ENCODE measurements around the gene EPB42.

The EPB42 gene

DNA sequence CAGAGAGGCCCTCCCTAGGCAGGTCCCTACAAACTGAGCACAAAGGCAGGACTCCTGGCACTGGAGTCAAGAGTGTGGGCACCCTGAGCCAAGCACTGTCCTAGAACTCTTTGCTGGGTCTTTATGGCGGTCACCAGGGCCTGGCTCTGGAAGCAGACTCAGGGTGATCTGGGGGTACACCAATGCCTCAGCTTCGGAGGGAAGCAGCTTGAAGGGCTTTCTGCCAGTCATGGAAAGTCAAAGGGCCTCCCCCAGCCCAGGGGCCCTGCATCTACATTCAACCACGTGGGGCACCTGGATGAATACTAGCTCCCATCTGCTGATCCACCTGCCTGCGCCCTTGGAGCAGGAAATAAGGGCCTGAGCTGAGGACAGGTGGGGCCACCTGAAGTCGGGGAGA lies 7.4 kb downstream of the EPB42 start:
- no peaks in the 10 kb centered on the region for H3K4me1 ChIP-seq (ENCODE audit: insufficient read depth, low read length, severe bottlenecking)
- no peaks in the 10 kb centered on the region for H3F3A ChIP-seq (ENCODE audit: insufficient read depth, low read length)
- no peak overlapping the region for H3K9ac ChIP-seq (ENCODE audit: low read length)
- H2AFZ ChIP-seq (ENCODE audit: low read length), result no peak overlapping the region
- H3K9me3 ChIP-seq (ENCODE audit: low read length), result no peaks in the 10 kb centered on the region
- H3K9me2 ChIP-seq (ENCODE audit: low read depth, low read length), result no peaks in the 10 kb centered on the region
- H4K20me1 ChIP-seq (ENCODE audit: insufficient read depth, low read length), result no peaks in the 10 kb centered on the region
- H3K36me3 ChIP-seq (ENCODE audit: insufficient read depth, low read length), result no peaks in the 10 kb centered on the region
- H3K27me3 ChIP-seq (ENCODE audit: insufficient read depth, low read length), result peaks cover 14% of the 10 kb centered on the region
- H3K79me2 ChIP-seq (ENCODE audit: insufficient read depth, low read length), result no peaks in the 10 kb centered on the region
- H3K4me3 ChIP-seq (ENCODE audit: low read depth, low read length, poor library complexity, severe bottlenecking), result no peak overlapping the region
- no peak for TF ChIP-seq EZH2 (IDR thresholded peaks at IDR 0.05; ENCODE audit: borderline replicate concordance, low read length)
- TF ChIP-seq, protein P1, sequence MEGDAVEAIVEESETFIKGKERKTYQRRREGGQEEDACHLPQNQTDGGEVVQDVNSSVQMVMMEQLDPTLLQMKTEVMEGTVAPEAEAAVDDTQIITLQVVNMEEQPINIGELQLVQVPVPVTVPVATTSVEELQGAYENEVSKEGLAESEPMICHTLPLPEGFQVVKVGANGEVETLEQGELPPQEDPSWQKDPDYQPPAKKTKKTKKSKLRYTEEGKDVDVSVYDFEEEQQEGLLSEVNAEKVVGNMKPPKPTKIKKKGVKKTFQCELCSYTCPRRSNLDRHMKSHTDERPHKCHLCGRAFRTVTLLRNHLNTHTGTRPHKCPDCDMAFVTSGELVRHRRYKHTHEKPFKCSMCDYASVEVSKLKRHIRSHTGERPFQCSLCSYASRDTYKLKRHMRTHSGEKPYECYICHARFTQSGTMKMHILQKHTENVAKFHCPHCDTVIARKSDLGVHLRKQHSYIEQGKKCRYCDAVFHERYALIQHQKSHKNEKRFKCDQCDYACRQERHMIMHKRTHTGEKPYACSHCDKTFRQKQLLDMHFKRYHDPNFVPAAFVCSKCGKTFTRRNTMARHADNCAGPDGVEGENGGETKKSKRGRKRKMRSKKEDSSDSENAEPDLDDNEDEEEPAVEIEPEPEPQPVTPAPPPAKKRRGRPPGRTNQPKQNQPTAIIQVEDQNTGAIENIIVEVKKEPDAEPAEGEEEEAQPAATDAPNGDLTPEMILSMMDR (IDR thresholded peaks at IDR 0.05; ENCODE audit: low read length), result no peak
- no peak overlapping the region for H3K4me2 ChIP-seq (ENCODE audit: low read length)
- no peak overlapping the region for H3K27ac ChIP-seq (ENCODE audit: low read depth, low read length, poor library complexity, severe bottlenecking)

DNA sequence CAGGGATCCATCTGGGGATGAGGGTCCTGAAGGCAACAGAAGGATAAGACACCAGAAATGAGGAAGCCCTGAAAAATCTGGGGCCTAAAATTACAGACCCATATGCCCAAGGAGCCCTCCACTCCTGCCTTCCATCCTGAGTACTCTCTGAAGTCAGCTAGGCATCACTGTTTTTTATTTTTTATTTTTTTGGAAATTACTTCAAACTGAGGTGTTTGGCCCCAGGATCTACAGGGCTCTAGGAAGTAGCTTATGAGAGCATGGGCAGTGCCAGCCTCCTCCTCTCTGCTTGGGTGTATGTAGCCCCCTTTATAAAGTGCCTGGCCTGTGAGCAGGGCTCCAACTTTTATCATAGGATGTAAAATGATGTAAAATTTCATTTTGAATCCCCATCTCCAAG lies 7.9 kb downstream of the EPB42 start:
- Histone ChIP-seq H3K27me3 (ENCODE audit: insufficient read depth, low read length) (peaks cover 14% of the 10 kb centered on the region), H2AFZ (ENCODE audit: low read length) (no peak overlapping the region), H3K9ac (ENCODE audit: low read length) (no peak overlapping the region), H4K20me1 (ENCODE audit: insufficient read depth, low read length) (no peaks in the 10 kb centered on the region), H3K79me2 (ENCODE audit: insufficient read depth, low read length) (no peaks in the 10 kb centered on the region), H3F3A (ENCODE audit: insufficient read depth, low read length) (no peaks in the 10 kb centered on the region), H3K9me3 (ENCODE audit: low read length) (no peaks in the 10 kb centered on the region), H3K9me2 (ENCODE audit: low read depth, low read length) (no peaks in the 10 kb centered on the region), H3K27ac (ENCODE audit: low read depth, low read length, poor library complexity, severe bottlenecking) (no peak overlapping the region), H3K4me2 (ENCODE audit: low read length) (no peak overlapping the region), H3K4me3 (ENCODE audit: low read depth, low read length, poor library complexity, severe bottlenecking) (no peak overlapping the region), H3K4me1 (ENCODE audit: insufficient read depth, low read length, severe bottlenecking) (no peaks in the 10 kb centered on the region), H3K36me3 (ENCODE audit: insufficient read depth, low read length) (no peaks in the 10 kb centered on the region)
- TF ChIP-seq, protein P1 (IDR thresholded peaks at IDR 0.05; ENCODE audit: low read length), result no peak
- no peak for TF ChIP-seq EZH2 (IDR thresholded peaks at IDR 0.05; ENCODE audit: borderline replicate concordance, low read length)

DNA sequence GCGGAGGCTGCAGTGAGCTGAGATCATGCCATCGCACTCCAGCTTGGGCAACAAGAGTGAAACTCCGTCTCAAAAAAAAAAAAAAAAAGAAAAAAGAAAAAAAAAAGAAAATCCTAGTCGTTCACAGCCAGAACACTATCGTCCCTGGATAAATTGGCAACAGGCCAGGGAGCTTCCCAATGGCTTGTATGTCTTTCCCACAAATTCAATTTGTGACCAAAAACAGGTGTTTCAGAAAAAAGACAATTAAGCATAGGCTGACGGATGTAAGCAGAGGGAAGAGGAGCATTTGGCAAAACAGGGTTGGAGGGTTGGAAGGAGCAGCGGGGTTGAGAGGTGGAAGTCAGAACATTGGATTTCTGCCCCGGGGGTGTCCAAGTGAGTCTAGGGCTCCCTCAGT lies 8.5 kb downstream of the EPB42 start:
- Histone ChIP-seq H3K4me2 (ENCODE audit: low read length) (no peak overlapping the region), H4K20me1 (ENCODE audit: insufficient read depth, low read length) (no peaks in the 10 kb centered on the region)

More for the DNA sequence above, 8.5 kb downstream of the EPB42 start:
- H3K9ac ChIP-seq (ENCODE audit: low read length), result no peak overlapping the region
- no peak for TF ChIP-seq EZH2 (IDR thresholded peaks at IDR 0.05; ENCODE audit: borderline replicate concordance, low read length)
- TF ChIP-seq, protein P1 (IDR thresholded peaks at IDR 0.05; ENCODE audit: low read length), result no peak
- H3F3A ChIP-seq (ENCODE audit: insufficient read depth, low read length), result no peaks in the 10 kb centered on the region
- no peaks in the 10 kb centered on the region for H3K4me1 ChIP-seq (ENCODE audit: insufficient read depth, low read length, severe bottlenecking)
- no peaks in the 10 kb centered on the region for H3K79me2 ChIP-seq (ENCODE audit: insufficient read depth, low read length)
- no peaks in the 10 kb centered on the region for H3K36me3 ChIP-seq (ENCODE audit: insufficient read depth, low read length)
- no peaks in the 10 kb centered on the region for H3K9me3 ChIP-seq (ENCODE audit: low read length)
- H3K4me3 ChIP-seq (ENCODE audit: low read depth, low read length, poor library complexity, severe bottlenecking), result no peak overlapping the region
- no peak overlapping the region for H2AFZ ChIP-seq (ENCODE audit: low read length)
- peaks cover 14% of the 10 kb centered on the region for H3K27me3 ChIP-seq (ENCODE audit: insufficient read depth, low read length)
- no peak overlapping the region for H3K27ac ChIP-seq (ENCODE audit: low read depth, low read length, poor library complexity, severe bottlenecking)
- H3K9me2 ChIP-seq (ENCODE audit: low read depth, low read length), result no peaks in the 10 kb centered on the region
